Hematopoietic multipotent progenitor cell treated with erythropoietin and hydrocortisone succinate and interleukin-3 and kit ligand, for 17 days (in vitro differentiated cells): Measurements from ENCODE around the gene DNAJC30.
A peak's percentile ranks its signal among the peaks of the same experiment; 100 is the strongest.
"Not testable (repeated sequence)": the region's sequence is repeated elsewhere in the genome, so short reads cannot be mapped to it uniquely, and the experiment has no call there.

Source experiments
- DNase-seq: peaks from one replicate; pipeline ENCODE4 v3.0.0-alpha.2; 2015; ENCODE audit warnings: low spot score

Gene DNAJC30

DNA sequence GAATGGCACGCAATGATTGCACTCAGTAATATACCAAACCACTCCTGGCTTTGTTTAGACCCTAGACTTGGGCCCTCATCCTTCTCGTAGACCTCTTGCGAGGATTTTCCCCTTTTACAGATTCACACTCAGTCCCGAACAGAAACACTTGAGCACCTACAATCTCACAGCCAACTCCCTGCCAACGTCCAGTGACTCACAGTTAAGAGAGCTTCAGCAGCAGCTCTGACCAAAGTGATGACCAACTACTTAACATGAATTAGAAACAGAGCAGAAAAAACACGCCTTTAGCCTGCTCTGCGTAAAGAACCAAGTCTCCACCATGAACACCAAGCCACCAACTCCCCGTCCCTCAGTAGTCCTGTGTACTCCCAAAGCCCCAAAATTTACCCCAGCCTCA lies 2.2 kb downstream of the DNAJC30 start:
- DNase-seq: no peak

DNA sequence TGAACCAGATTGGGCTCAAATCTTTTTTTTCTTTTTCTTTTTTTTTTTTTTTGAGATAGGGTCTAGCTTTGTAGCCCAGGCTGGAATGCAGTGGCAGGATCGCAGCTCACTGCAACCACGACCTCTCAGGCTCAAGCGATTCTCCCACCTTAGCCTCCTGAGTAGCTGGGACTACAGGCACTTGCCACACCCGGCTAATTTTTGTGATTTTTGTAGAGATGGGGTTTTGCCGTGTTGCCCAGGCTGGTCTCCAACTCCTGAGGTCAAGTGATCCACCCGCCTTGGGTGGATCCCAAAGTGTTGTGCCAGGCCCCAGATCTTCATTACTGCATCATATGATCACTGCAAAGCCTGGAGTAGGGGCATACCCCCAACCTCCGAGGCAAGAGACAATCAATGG lies 2.8 kb downstream of the DNAJC30 start:
- DNase-seq: no peak

DNA sequence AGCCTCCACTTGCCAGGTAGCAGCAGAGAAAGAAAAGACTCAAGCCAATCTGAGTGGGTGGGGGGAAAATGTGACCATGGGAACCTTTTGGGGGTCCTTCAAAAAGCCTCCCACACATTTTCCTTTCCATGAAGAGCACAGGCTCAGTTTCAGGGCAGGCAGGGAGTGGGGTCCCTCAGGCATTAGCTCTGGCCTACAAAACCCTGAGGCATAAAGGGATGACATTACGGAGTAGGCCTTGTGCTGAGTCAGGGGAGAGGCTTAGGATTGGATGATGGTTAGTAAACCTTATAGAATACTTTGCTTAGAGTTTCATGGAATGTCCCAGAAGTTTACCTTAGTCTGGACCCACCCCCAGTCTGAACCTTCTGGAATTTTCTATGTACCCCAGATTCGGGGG lies 3.5 kb downstream of the DNAJC30 start:
- no peak for DNase-seq

DNA sequence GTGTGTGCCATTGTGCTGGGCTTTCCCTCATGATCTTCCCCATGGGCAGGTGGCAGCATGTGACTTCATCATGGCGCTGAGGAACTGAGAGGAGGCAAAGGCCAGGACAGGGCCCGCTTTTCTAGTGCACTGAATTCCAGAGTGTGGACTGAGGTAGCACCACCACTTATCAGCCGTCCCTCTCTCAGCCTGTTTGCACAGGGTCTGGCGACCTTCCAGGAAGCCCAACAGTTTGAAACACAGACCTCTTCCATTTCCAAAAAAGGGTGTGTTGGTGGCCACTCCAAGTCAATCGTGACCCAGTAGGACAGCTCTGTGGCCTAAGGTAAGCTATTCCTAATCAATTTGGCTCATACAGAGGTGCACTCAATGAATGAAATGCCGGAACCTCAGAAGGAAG lies 4.4 kb downstream of the DNAJC30 start:
- no peak for DNase-seq

- not testable (repeated sequence) for DNase-seq
These were observed 7.2 kb downstream of the DNAJC30 start for GRCh38 chr7:73676062-73676461.

DNA sequence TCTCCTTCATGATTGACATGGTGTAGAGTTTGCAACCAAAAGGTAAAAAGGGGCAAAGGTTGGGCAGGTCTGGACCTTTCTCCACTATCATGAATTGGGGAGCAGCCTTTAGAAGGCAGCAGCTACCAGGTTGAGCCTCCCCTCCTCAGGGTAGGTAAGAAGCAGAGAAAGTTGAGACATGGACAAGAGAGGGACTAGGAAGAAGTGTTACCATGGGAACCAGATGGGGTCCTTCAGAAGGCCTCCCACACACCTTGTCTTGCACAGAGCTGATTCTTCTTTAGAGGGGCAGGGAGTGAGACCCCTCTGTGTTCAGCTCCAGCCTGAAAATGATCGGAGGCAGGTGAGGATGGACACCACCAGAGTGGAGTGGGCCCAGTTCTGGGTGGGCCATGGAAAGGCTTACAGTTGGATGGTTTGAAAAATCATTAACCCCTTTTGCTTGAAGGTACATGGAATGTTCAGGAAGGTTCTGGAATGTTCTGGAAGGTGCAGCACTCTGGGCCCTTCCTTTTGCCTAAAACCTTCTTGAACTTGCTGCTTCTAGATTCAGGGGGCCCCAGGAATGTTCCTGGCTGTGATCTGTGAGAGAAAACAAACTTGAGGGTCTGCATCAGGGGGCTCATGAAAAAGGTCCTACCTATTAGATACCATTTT lies 8.7 kb downstream of the DNAJC30 start:
- DNase-seq: no peak

DNA sequence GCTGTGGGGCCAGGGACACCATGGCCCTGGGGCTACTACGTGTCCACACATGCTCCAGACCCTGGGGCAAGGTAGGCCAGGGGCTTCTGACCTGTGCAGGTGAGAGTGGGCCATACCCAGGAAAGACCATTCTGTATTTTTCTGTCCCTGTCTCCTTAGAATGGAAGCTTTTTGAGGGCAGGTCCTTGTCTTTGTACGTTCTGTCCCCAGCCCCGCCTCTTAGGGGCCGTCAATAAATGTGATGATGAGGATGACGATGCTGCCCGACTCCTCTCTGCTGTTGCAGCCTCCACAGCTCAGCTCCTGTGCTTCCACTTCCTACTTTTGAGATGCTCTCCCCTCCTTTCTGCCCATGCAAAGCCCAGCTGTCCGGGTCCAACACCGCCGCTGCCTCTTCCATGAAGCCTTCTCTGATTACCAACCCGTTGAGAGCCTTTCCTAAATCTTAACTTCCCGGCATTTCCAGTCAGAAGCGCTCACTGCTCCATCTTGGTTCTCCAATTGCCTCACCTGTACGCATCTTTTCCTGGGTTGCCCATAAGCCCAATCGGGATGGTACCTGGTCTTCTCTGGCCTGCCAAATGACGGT lies 11.3 kb downstream of the DNAJC30 start:
- DNase-seq: no peak

GRCh38 chr7:73671322-73671661 lies 12.0 kb downstream of the DNAJC30 start:
- no peak for DNase-seq

- no peak for DNase-seq
These were observed 13.3 kb downstream of the DNAJC30 start for GRCh38 chr7:73669858-73670385.

DNA sequence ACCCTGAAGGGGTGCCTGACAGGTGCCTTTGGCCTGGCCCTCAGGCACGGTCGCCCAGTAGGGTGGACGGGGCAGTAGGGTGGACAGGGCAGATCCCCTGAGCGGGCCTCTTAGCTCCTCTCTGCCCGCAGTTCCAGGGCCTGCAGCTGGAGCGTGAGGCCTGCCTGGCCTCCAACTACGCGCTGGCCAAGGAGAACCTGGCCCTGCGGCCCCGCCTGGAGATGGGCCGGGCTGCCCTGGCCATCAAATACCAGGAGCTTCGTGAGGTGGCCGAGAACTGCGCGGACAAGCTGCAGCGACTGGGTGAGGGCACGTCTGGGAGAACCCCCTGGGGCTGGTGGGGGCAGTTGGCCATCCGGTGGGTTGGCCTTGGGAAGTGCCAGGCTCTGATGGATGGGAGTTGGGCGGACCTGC lies 14.0 kb downstream of the DNAJC30 start:
- DNase-seq: no peak

GRCh38 chr7:73668886-73669230 lies 14.4 kb downstream of the DNAJC30 start:
- no peak for DNase-seq

DNA sequence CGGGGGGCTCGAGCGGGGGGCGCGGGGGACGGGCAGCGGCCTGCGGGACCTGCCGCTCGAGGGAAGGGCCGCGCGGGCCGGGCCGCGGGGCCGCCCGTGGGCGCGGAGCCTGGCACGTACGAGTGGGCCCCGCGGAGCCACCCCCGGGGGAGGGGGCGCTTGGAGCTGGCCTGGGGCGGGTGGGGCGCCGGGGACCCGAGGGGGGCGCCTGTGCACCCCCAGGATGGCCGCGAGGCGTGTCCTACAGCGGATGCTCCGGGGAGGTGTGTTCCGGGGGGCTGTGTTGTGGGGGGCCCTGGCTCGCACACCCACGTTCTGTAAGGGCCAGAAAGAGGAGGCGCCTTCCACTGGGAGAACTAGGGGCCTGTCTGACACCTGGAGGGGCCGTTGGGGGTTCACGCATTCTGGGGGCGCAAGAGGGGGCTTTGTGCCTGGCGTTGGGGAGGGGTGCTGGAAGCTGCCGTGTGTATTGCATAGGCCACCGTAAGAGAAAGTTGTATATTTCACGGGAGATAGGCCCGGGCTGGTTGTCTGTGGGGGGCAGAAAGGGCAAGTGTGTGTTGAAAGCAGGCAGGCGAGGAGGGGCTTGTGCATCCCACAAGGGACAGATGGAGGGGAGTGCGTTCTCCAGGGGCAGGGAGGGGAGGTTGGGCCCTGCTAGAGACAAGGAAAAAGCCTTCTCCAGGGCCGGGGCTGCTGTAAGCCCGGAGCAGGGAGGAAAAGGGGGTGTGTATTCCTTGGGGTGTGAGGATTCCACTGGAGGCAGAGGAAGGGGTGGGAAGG lies 15.0 kb downstream of the DNAJC30 start:
- no peak for DNase-seq

GRCh38 chr7:73667344-73668102 lies 15.7 kb downstream of the DNAJC30 start, which contains the start of gene VPS37D:
Gene VPS37D, plus strand, starts transcription at chr7:73667831. Its CDS starts 128 bp downstream, at chr7:73667959.
- peak; percentile 90 for DNase-seq

- DNase-seq: no peak
These were observed 20.2 kb downstream of the DNAJC30 start for GRCh38 chr7:73663033-73663432.

DNA sequence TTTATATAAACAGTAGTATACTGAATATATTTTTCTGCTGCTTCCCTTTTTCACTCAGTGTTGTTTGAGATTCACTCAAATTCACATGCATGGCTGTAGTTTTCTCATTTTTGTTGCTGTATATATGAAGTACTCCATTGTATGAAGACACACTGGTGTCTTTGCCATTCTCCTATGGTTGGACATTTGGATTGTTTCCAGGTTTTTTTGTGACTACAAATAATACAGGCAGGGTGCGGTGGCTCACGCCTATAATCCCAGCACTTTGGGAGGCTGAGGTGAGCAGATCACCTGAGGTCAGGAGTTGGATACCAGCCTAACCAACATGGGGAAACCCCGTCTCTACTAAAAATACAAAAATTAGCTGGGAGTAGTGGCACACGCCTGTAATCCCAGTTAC lies 22.7 kb downstream of the DNAJC30 start:
- DNase-seq: not testable (repeated sequence)

DNA sequence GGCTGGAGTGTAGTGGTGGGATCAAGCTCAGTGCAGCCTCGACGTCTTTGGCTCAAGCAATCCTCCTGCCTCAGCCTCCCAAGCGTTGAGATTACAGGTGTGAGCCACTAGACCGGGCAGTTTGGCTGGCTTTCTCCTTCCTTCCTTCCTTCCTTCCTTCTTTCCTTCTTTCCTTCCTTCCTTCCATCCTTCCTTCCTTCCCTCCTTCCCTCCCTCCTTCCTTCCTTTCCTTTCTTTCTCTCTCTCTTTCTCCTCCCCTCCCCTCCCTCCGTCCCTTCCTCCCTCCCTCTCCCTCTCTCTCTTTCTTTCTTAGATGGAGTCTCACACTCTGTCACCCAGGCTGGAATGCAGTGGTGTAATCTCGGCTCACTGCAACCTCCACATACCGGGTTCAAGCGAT lies 23.3 kb downstream of the DNAJC30 start:
- no peak for DNase-seq

GRCh38 chr7:73655309-73655708 lies 27.9 kb downstream of the DNAJC30 start:
- DNase-seq: not testable (repeated sequence)

DNA sequence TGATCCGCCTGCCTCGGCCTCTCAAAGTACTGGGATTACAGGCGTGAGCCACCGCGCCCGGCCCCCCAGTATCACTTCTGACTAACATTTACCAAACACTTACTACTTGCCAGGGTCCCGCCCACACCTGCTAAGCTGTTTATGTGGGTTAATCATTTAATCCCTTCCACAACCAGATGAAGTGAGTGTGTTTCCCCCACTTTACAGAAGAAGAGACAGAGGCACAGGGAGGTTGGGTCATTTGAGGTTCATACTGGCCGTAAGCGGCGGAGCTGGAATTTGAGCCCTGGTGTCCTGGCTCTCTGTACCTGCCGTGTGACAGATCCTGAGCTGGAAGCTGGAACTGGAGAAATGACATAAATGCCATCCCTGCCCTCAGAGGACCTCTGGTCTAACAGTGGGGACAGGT lies 30.7 kb downstream of the DNAJC30 start:
- no peak for DNase-seq

GRCh38 chr7:73650524-73650923 lies 32.7 kb downstream of the DNAJC30 start:
- no peak for DNase-seq

GRCh38 chr7:73649576-73649975 lies 33.7 kb downstream of the DNAJC30 start:
- DNase-seq: no peak

- DNase-seq: no peak
These were observed 34.5 kb downstream of the DNAJC30 start for GRCh38 chr7:73648593-73649332.
